AML-193 (cell line): ENCODE measurements around the gene WDR5.

Source experiments
- DNase-seq, 2 experiments: peaks; one replicate each; lab custom pipeline; 2025; lab: John Stamatoyannopoulos, UW

Gene WDR5

DNA sequence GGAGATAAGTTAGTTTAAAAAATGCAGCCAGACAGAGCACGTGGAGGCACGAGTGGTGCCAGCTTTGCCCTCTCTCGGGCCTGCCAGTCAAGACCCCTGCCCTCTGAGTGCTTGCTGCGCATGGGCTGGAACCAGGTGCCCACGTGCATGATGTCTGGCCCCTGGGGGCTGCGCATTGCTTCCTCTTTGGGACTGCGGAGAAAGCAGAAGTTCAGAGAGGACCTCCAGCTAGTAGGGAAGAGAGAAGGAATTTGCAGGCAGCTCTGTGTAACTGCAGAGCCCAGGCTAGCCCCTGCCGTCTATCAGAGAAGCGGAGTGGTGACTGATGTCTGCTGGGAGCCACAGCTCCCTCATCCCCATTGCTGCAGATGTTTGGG, 38.2 kb downstream of the WDR5 start:
- no peak for DNase-seq

DNA sequence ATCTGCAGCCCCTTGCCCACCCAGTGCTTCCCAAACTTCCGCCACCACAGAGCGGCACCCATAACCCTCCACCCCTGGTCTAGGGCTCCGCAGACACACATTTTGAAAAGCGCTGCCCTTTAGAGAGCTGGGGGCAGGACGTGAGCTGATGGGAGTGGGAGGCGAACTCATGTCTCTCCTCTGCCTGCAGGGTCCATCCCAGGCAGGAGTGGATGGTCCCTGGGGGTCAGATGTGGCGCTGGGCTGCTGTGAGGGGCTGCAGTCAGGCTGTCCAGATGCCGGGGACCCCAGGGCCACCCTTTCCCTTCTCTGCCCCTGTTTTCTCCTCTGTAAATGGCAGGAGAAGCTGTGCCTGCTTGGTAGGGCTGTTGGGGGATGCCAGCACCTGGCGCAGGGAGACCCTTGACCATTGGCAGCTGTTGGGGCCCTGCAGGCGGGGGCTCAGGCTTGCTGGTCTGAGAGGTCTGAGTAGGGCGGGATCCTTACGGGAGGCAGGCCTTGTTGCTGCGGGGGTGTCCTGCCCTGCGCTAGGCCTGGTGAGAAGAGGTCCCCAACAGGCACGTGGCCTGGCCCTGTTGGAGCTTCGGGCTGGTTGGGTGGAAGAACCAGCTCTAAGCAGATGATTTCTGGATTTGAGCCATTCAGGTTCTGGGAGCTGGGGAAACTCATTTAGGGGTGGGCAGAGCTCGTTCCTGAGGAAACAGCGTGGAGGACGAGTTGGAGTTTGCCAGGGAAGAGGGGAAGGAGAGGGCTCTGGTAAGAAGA, 38.8 kb downstream of the WDR5 start:
- no peak for DNase-seq

- DNase-seq: no peak
Measured at GRCh38 chr9:134175291-134175807, 39.5 kb downstream of the WDR5 start.

DNA sequence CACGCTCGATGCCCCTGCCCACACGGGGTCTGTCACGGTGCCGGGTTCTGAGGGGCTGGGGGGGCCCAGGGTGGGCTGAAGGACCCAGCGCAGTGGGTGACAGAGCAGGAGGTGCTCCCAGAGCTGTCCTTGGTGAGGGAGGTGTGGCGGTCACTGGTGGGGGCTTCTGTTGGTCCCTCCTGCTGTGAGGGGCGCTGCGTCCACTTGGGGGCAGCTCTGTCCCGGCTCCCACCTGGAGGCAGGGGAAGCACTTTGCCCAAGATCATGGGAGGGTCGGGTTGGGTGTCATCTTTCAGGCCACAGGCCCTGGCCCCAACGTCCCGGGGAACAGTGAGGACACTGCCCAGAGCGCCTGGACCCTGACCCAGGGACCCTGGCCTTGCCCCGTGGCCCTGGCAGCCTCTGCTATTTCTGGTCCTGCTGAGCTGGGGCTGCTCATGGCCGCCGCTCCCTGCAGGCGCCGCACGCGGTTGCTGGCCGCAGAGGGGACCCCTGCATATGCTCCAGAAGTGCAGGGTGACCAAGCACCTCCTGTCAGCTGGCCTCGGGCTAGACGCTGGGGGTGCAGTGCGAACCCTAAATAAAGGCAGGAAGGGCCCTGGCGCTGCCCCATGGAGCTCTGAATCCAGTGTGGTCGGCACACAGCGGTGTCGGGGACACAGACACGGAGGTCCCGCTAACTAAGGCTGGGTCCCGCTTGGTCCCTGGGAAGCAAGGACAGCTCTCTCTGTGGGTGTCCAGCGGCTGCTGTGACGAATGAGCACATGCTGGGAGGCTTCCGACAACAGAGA, 40.1 kb downstream of the WDR5 start:
- DNase-seq: no peak

DNA sequence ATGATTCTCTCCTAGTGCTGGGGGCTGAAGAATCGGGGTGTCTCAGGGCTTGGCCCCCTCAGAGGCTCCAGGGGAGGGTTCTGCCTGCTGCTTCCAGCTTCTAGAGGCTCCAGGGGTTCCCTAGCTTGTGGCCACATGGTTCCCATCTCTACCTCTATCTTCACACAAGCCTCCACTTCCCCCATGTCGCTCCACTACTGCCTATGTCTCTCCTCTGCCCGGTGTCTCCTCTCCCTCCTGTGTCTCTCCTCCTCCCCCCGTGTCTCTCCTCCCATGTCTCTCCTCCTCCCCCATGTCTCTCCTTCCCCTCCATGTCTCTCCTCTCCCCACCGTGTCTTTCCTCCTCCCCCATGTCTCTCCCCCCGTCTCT, 40.7 kb downstream of the WDR5 start:
- no peak for DNase-seq

DNA sequence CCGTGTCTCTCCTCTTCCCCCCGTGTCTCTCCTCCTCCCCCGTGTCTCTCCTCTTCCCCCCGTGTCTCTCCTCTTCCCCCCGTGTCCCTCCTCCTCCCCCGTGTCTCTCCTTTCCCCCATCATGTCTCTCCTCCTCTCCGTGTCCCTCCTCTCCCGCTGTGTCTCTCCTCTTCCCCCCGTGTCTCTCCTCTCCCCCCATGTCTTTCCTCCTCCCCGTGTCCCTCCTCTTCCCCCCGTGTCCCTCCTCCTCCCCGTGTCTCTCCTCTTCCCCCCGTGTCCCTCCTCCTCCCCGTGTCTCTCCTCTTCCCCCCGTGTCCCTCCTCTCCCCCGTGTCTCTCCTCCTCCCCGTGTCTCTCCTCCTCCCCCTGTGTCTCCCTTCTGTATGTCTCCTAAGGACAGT, 41.3 kb downstream of the WDR5 start:
- no peak for DNase-seq

- DNase-seq: no peak
Measured at GRCh38 chr9:134177624-134178393, 41.9 kb downstream of the WDR5 start.

DNA sequence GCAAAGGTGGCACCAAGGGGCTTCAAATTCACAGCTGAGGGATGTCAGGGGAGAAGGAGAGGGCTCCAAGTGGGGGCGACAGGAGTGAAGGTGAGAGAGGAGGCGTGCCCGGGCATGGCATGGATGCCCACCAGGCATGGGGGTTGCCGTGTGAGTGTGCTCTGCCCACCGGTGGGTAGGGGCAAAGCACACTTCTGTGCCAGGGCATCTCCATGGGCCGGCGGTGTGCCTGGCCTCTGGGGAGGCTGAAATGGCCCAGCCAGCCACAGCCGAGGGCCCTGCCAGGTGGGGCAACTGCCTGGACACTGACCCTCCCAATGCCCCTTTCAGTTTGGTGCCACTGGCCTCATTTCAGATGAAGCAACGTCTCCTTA, 42.5 kb downstream of the WDR5 start:
- no peak for DNase-seq

- DNase-seq: no peak
Measured at GRCh38 chr9:134178768-134179551, 43.1 kb downstream of the WDR5 start.

GRCh38 chr9:134179595-134179917, 43.7 kb downstream of the WDR5 start:
- DNase-seq: no peak

GRCh38 chr9:134179918-134180785, 44.3 kb downstream of the WDR5 start:
- no peak for DNase-seq

- DNase-seq: no peak
Measured at GRCh38 chr9:134180786-134181647, 45.1 kb downstream of the WDR5 start.

DNA sequence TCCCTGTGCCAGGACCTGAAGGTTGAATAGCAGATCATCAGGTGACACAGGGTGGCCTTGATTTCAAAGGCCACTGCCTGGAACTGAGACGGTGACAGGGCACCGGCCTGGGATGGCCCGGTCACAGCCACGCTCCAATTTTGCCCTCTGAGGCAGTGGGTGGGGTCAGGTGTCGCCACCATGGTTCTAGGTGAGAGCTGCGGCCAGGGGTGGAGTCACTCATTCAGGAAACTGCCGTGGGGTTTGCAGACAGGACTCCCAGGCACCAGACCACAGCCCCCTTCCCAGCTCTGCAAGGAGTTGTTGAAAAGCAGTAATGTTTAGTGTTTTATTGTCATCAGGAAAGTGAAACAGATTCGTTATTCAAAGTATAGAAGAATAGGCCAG, 45.8 kb downstream of the WDR5 start:
- DNase-seq: no peak

DNA sequence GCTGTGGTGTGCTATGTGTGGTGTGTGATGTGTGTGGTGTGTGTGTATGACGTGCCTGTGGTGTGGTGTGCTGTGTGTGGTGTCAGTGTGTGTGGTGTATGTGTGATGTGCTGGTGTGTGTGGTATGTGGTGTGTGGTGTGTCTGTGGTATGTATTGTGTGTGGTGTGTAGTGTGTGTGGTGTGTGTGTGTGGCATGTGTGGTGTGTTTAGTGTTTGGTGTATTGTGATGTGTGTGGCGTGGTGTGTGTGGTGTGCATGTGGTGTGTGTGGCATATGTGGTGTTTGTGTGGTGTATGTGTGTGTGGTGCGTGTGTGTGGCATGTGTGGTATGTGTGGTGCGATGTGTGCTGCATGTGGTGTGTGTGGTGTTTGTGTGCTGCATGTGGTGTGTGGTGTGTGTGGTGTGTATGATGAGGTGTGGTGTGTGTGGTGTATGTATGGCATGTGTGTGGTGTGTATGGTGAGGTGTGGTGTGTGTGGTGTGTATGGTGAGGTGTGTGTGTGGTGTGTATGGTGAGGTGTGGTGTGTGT, 46.7 kb downstream of the WDR5 start:
- no peak for DNase-seq

GRCh38 chr9:134185536-134186011, 49.7 kb downstream of the WDR5 start:
- no peak for DNase-seq

DNA sequence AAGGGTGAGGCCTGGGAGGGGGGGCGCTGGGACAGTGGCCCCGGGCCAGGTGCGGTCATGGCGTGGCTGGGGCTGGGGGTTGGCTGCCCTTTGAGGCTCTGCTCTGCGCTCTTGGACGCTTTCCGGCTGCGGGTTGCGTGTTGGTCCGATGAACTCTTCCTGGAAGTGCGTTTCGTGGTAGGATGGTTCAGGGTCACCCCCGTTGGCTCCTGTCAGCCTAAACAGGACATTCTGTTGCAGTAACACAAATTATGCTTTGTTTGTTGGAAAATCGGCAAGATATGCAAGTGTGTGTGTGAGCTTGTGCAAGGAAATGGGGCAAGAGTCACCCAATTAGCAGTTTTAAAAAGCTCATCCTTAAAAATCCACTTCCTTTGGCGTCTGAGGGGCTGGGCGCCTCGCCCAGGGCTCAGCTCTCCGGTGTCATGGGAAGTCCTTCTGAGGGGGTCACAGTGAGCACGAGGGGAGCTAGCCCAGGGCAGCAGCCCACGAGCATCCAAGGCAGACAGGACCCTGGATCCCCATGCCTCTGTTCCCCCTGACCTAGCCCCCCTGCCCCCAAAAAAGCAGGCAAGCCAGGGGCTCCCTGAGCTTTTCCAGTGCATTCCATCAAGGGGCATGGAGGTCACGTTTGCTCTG, 50.7 kb downstream of the WDR5 start:
- no peak for DNase-seq

DNA sequence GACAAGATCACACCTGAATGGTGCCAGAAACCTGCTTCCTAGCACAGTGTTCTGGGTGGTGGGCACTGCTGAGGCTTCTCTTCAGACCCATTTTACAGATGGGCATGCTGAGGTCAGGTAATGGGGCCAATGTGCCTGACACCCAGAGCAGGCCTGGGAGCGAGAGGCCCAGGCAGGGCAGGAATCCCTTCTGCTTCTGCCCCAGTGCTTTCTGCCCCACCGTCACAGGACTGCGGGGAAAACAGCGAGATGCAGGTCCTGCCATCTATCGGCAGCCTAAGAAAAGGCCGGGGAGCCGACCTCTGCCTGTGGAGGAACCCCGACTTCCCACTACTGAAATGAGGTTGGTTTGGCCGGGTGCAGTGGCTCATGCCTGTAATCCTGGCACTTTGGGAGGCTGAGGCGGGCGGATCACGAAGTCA, 51.2 kb downstream of the WDR5 start:
- DNase-seq: peak; percentile 41 to 42

- no peak for DNase-seq
Measured at GRCh38 chr9:134187891-134188385, 52.1 kb downstream of the WDR5 start.
